Measurements from ENCODE around the gene RAP1GAP. TPM values are rescaled to one million over a fixed set of nuclear protein-coding genes. Genes with fewer than 3 reads are reported as not detected.

The RAP1GAP gene
- total RNA-seq, 1 donor from 2014 or later = 1.2 TPM

Other genes with a start within 250 kb of the RAP1GAP start
- gene NBPF3, start 229.2 kb downstream of the RAP1GAP start, total RNA-seq = 10.1 TPM
- 6.6 TPM for gene ALPL, start 159.9 kb downstream of the RAP1GAP start, total RNA-seq
- gene USP48, start 113.8 kb upstream of the RAP1GAP start, total RNA-seq = 67.5 TPM
- gene LDLRAD2, start 142.9 kb upstream of the RAP1GAP start, total RNA-seq = not detected

Measured in vagina (tissue), 1 donor.